ENCODE results near the gene DUSP8.

DNA sequence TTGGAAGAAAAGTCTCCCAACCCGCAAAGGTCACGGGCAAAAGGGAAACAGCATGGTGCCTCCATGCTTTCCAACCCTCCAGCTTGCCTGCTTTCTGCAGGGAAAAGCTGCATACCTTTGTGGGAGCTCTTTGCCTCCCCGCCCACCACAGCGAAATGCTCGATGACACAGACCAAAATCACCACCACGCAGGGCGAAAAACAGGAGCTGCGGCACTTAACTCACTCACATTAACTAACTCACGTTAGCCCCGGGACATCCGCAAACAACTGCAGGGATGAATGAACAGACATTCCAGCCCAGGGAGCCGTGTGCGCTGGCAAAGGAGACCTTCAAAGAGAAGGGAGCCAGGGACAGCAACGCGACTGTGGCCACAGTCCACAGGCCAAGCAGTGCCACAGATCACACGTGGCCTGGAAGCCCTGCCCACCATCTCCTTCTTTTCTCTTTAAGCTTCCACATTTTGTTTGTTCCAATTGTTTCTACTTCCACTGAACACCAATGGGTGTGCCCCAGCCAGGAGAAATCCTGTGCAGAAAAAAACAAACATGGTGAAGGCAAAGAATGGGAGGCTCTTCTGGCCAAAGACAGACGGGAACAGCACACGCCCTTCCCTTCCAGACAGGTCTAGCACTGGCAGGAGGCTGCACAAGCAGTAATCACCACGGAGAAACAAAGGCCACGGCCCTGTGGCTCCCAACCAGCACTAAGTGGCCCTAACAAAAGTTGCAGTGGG, 39.3 kb downstream of the DUSP8 start:
- TF ChIP-seq, protein P1, sequence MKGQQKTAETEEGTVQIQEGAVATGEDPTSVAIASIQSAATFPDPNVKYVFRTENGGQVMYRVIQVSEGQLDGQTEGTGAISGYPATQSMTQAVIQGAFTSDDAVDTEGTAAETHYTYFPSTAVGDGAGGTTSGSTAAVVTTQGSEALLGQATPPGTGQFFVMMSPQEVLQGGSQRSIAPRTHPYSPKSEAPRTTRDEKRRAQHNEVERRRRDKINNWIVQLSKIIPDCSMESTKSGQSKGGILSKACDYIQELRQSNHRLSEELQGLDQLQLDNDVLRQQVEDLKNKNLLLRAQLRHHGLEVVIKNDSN (IDR thresholded peaks at IDR 0.05; ENCODE audit: borderline replicate concordance, low read depth), result no peak
- TF ChIP-seq TAF1 (IDR thresholded peaks at IDR 0.05; ENCODE audit: borderline replicate concordance, low read depth, low read length), result no peak
- no peak for TF ChIP-seq TEAD4 (IDR thresholded peaks at IDR 0.05; ENCODE audit: borderline replicate concordance, insufficient read depth)
- TF ChIP-seq, protein P2, sequence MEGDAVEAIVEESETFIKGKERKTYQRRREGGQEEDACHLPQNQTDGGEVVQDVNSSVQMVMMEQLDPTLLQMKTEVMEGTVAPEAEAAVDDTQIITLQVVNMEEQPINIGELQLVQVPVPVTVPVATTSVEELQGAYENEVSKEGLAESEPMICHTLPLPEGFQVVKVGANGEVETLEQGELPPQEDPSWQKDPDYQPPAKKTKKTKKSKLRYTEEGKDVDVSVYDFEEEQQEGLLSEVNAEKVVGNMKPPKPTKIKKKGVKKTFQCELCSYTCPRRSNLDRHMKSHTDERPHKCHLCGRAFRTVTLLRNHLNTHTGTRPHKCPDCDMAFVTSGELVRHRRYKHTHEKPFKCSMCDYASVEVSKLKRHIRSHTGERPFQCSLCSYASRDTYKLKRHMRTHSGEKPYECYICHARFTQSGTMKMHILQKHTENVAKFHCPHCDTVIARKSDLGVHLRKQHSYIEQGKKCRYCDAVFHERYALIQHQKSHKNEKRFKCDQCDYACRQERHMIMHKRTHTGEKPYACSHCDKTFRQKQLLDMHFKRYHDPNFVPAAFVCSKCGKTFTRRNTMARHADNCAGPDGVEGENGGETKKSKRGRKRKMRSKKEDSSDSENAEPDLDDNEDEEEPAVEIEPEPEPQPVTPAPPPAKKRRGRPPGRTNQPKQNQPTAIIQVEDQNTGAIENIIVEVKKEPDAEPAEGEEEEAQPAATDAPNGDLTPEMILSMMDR (IDR thresholded peaks at IDR 0.05), result no peak
- TF ChIP-seq, protein P3, sequence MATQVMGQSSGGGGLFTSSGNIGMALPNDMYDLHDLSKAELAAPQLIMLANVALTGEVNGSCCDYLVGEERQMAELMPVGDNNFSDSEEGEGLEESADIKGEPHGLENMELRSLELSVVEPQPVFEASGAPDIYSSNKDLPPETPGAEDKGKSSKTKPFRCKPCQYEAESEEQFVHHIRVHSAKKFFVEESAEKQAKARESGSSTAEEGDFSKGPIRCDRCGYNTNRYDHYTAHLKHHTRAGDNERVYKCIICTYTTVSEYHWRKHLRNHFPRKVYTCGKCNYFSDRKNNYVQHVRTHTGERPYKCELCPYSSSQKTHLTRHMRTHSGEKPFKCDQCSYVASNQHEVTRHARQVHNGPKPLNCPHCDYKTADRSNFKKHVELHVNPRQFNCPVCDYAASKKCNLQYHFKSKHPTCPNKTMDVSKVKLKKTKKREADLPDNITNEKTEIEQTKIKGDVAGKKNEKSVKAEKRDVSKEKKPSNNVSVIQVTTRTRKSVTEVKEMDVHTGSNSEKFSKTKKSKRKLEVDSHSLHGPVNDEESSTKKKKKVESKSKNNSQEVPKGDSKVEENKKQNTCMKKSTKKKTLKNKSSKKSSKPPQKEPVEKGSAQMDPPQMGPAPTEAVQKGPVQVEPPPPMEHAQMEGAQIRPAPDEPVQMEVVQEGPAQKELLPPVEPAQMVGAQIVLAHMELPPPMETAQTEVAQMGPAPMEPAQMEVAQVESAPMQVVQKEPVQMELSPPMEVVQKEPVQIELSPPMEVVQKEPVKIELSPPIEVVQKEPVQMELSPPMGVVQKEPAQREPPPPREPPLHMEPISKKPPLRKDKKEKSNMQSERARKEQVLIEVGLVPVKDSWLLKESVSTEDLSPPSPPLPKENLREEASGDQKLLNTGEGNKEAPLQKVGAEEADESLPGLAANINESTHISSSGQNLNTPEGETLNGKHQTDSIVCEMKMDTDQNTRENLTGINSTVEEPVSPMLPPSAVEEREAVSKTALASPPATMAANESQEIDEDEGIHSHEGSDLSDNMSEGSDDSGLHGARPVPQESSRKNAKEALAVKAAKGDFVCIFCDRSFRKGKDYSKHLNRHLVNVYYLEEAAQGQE (IDR thresholded peaks at IDR 0.05; ENCODE audit: low read depth, low read length), result no peak
- no peak for TF ChIP-seq TCF12 (IDR thresholded peaks at IDR 0.05)
- TF ChIP-seq YY1 (IDR thresholded peaks at IDR 0.05; ENCODE audit: low read depth), result no peak
- TF ChIP-seq RAD21 (IDR thresholded peaks at IDR 0.05; ENCODE audit: low read length), result no peak
- TF ChIP-seq NFIC (IDR thresholded peaks at IDR 0.05; ENCODE audit: borderline replicate concordance), result no peak
- no peak for TF ChIP-seq POLR2AphosphoS5 (IDR thresholded peaks at IDR 0.05; ENCODE audit: low read depth, low read length)
- TF ChIP-seq SMC3 (IDR thresholded peaks at IDR 0.05; ENCODE audit: low read depth, low read length), result no peak
- TF ChIP-seq, protein P4, sequence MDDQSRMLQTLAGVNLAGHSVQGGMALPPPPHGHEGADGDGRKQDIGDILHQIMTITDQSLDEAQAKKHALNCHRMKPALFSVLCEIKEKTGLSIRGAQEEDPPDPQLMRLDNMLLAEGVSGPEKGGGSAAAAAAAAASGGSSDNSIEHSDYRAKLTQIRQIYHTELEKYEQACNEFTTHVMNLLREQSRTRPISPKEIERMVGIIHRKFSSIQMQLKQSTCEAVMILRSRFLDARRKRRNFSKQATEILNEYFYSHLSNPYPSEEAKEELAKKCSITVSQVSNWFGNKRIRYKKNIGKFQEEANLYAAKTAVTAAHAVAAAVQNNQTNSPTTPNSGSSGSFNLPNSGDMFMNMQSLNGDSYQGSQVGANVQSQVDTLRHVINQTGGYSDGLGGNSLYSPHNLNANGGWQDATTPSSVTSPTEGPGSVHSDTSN (IDR thresholded peaks at IDR 0.05), result no peak
